GM18951 (cell line): ENCODE measurements around the gene SYNCRIP.
A peak's percentile ranks its signal among the peaks of the same experiment; 100 is the strongest.
"Not testable (repeated sequence)": the region's sequence is repeated elsewhere in the genome, so short reads cannot be mapped to it uniquely, and the experiment has no call there.

Experiments
- POLR2A ChIP-seq: IDR thresholded peaks from 4 replicates; pipeline ENCODE4 v1.6.1; 2011; ENCODE audit warnings: mild to moderate bottlenecking; ENCODE audit not compliant: insufficient read length, insufficient read depth; ENCODE audit errors: extremely low read depth
- in situ Hi-C: fragments of 300-500 bp; cut with MboI; formaldehyde crosslinking; loops from one replicate; pipeline ENCODE4 v1.12.0; 2022; ENCODE audit warnings: low sequenced_read_pairs, mixed read lengths, inconsistent platforms; ENCODE audit not compliant: unreplicated experiment

Gene SYNCRIP

DNA sequence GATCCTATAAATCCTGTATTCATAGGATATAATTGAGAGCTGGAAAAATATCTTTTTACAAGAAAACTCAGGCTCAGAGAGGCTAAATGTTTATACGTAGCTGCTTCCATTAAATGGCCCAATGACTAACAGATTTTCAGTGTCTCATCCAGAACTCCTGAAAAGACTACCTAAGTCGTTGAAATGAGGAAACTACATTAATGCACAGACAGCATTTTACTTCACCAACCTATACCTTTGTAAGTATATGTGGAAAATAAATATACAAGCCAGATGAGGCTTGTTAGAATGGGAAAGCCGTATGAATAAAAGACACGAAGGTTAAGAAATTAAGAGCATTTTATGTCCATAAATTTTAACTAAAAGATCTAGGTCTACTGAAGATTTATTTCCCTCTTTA, 40.6 kb downstream of the SYNCRIP start:
- in situ Hi-C loops = no loop called here
- no peak for TF ChIP-seq POLR2A

DNA sequence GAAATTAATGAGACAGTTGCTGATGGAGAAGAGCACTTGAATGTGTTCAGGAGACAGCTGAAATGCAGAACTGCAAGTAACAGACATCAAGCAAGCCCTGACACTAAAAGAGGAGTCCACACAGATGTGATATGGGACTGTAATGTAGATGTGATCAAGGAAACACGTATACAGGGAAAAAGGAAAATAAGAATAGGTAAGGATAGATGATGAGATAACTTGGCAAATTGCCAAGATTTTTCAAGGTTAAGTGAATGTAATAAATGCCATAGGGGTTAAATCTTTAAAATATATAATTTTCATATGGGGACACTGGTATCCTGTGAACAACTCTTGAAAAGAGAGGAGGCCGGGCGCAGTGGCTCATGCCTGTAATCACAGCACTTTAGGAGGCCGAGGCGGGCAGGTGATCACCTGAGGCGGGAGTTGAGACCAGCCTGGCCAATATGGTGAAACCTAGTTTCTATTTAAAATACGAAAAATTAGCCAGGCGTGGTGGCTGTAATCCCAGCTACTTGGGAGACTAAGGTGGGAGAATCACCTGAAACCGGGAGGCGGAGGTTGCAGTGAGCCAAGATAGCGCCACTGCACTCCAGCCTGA, 41.9 kb downstream of the SYNCRIP start:
- in situ Hi-C loops = no loop called here
- no peak for TF ChIP-seq POLR2A

DNA sequence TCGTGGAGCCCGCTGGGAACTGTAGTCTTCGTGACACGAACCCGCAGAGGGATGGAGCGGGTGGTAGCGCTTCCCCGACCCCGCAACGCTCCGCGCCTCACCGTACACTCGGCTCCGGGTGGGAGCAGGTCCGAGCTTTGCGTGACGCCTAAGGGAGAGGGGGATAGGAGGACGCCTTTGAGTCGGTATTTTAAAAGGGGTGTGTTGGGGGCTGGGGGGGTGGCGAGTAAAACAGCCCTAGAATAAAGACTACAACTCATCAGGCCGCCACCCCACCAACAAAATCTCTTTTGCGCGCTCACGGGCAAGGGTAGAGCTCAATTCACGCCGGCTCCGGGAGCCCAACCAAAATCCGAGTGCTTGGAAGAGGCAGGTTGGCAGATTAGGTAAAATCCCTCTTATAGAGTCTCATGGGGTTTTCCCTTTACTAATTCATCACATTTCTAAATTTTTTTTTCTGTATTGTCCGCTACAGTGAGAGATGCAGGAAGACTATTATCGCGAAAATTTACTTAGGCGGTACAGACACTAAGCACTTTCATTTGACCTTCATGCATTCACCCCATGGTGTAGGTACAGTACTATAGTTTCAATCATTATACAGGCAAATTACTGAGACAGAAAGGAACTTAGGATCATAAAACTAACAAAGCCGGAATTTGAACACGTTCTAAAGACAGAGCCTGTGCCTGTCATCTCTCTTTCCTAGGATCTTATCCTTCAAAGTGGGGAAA, 48.3 kb downstream of the SYNCRIP start:
- TF ChIP-seq POLR2A = no peak
- in situ Hi-C loops = no loop called here

DNA sequence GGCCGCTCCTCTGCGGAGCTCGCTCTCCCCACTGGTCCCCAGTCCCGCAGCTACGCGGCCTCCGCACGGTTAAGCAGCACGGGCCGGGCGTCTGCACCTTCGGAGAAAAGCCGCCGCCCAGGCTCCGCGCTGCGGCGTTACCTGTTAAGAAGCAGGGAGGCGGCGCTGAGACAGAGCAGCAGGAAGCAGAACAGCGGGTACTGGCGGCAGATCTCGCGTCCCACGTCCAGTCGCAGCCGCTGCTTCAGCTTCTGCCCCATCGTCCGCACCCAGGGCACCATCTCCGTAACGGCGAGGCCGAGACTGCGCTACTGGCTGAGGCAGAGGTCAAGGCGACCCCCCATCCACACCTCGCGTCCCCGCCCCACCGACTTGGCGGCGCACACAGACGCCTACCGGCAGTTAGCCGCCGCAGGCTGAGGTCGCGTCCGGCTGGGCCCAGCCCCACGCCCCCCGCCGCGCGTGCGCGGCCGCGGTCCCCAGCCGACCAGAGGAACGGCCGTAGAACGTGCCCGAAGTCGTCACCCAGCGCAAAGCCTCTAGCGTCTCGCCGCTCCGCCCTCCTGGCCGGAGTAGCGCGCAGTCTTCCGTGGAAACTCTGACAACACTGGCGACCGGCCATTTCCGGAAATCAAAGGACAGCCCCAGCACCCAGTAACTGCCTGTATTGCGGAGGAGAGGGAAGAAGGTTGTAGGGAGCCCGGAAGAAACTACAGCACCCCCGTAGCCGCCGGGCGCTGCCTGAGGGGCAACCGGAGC, 49.1 kb downstream of the SYNCRIP start, which contains the start of gene SNX14:
Gene SNX14, minus strand, starts transcription at position 421 of the 759 bp plus-strand sequence. Its CDS starts 140 bp downstream, at position 281.
- TF ChIP-seq POLR2A = peak; percentile 92
- in situ Hi-C loops = no loop called here

GRCh38 chr6:85592033-85592432, 50.7 kb downstream of the SYNCRIP start:
- in situ Hi-C loops = no loop called here
- TF ChIP-seq POLR2A = no peak

DNA sequence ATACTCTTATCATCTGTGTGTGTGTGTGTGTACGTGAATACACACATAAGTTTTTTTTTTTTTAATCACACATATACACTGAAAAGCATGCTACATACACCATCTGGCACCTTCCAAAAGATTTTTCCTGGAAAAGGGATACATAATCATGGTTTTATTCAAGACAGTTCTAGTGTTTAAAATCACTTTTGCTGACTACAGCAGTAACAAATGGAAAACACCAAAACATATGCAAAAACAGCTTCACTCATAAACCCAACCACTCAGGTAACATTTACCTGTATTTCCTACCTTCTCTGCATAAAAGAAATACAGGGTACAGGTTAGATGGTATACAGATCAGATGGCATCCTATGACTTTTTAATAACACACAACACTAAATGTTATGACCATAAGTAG, 51.5 kb downstream of the SYNCRIP start:
- no peak for TF ChIP-seq POLR2A
- in situ Hi-C loops = no loop called here

DNA sequence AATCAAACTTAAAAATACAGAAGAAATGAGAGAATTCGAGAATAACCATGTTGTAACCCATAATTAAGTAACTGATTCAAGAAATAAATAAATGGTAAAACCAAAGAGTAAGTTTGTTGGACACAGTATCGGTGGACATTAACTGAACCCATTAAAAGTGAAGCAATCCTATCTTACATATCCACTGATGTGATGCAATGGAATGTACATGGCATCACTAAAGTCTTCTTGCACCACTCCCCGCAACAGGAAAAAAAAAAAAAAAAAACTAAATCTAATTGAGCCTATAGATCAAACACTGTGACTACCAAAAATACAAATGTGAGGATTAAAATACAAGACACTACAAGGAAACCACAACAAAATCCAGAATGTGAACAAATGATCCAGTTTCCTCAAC, 56.9 kb downstream of the SYNCRIP start:
- TF ChIP-seq POLR2A = no peak
- in situ Hi-C loops = no loop called here

DNA sequence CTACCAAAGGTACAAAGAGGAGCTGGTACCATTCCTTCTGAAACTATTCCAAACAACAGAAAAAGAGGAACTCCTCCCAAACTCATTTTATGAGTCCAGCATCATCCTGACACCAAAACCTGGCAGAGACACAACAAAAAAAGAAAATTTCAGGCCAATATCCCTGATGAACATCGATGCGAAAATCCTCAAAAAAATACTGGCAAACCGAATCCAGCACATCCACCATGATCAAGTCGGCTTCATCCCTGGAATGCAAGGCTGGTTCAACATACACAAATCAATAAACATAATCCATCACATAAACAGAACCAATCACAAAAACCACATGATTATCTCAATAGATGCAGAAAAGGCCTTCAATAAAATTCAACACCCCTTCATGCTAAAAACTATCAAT, 59.9 kb downstream of the SYNCRIP start:
- in situ Hi-C loops = not testable (repeated sequence)

DNA sequence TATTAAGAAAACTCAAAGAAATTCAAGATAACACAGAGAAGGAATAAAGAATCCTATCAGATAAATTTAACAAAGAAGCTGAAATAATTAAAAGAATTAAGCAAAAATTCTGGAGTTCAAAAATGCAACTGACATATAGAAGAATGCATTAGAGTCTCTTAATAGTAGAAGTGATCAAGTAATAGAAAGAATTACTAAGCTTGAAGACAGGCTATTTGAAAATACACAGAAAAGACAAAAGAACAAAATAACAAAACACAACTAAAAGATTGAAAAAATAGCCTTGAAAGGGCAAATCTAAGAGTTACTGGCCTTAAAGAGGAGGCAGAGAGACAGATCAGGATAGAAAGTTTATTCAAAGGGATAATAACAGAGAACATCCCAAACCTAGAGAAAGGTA, 61.1 kb downstream of the SYNCRIP start:
- in situ Hi-C loops = no loop called here
- TF ChIP-seq POLR2A = no peak

DNA sequence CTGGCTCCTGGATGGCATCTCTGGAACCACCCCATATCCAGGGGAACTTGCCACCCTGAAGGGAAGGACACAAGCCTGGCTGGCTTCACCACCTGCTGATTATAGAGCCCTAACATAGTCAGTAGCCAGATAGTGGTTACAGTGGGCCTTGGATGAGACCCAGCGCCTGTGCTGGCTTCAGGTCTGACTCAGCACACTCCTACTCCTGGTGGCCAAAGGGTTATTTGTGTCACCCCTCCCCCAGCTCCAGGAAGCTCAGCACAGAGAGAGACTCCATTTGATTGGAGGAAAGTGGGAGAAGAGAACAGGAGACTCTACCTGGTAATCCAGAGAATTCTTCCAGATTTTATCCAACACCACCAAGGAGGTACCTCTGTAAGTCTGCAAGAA, 61.8 kb downstream of the SYNCRIP start:
- in situ Hi-C loops = no loop called here
- TF ChIP-seq POLR2A = no peak

GRCh38 chr6:85580118-85580877, 62.4 kb downstream of the SYNCRIP start:
- in situ Hi-C loops = no loop called here
- TF ChIP-seq POLR2A = no peak

GRCh38 chr6:85579581-85579980, 63.1 kb downstream of the SYNCRIP start:
- in situ Hi-C loops = no loop called here
- no peak for TF ChIP-seq POLR2A

GRCh38 chr6:85576476-85576875, 66.2 kb downstream of the SYNCRIP start:
- in situ Hi-C loops = no loop called here
- TF ChIP-seq POLR2A = no peak
